Gastroesophageal sphincter (tissue), 4 donors: Measurements from ENCODE around the gene PPP2R1A. TPM values are rescaled to one million over a fixed set of nuclear protein-coding genes. Genes with fewer than 3 reads are reported as not detected.
A peak's percentile ranks its signal among the peaks of the same experiment; 100 is the strongest.

Experiments used
- ATAC-seq: fragments of 150-250 bp; one replicate; pipeline ENCODE4 v1.9.1; 2016; ENCODE audit warnings: mild to moderate bottlenecking, moderate library complexity
- H3K27ac ChIP-seq, 4 donors: fragments of 200-600 bp; sonication (generic) in 3 of 4; 1 replicate in 3 of 4; 2 replicates in 1 of 4; pipeline ENCODE4 v1.5.1; 2016 to 2019
- H3K27me3 ChIP-seq: fragments of 200-600 bp; sonication (generic); one replicate; pipeline ENCODE4 v1.5.1; 2019
- H3K36me3 ChIP-seq, 2 donors: fragments of 200-600 bp; sonication (generic); one replicate each; pipeline ENCODE4 v1.5.1; 2019; ENCODE audit warnings: control low read depth in 1 of 2
- H3K4me1 ChIP-seq, 3 donors: fragments of 200-600 bp; sonication (generic); 1 replicate in 2 of 3; 2 replicates in 1 of 3; pipeline ENCODE4 v1.5.1; 2016 to 2019; ENCODE audit warnings: control low read depth in 2 of 3
- H3K4me3 ChIP-seq, 2 donors: fragments of 200-600 bp; sonication (generic); one replicate each; pipeline ENCODE4 v1.5.1; 2019; ENCODE audit warnings: mild to moderate bottlenecking in 1 of 2, moderate library complexity in 1 of 2
- H3K9me3 ChIP-seq, 3 donors: fragments of 200-600 bp; sonication (generic); one replicate each; pipeline ENCODE4 v1.5.1; 2017 to 2019; ENCODE audit warnings: control low read depth in 2 of 3
- EP300 ChIP-seq: sonication (generic); formaldehyde crosslinking; IDR thresholded peaks from one replicate; pipeline ENCODE4 v1.6.1; 2017; ENCODE audit warnings: antibody characterized with exemption, mild to moderate bottlenecking
- POLR2A ChIP-seq, 2 donors: fragments of 450-650 bp; IDR thresholded peaks; one replicate each; pipeline ENCODE4 v1.6.1; 2017; ENCODE audit warnings: antibody characterized with exemption in 2 of 2, mild to moderate bottlenecking in 2 of 2, moderate library complexity in 1 of 2
- POLR2AphosphoS5 ChIP-seq: sonication (generic); formaldehyde crosslinking; IDR thresholded peaks from one replicate; pipeline ENCODE4 v1.6.1; 2017; ENCODE audit warnings: antibody characterized with exemption
- WGBS, 2 donors: methylation state at CpG; one replicate each; pipeline ENCODE4 v1.1.5; 2018; ENCODE audit warnings: low coverage in 1 of 2; 5-methylcytosine and 5-hydroxymethylcytosine counted together
- total RNA-seq, 4 donors: library from RNA; depleted of rRNA; stranded (reverse); fragments of >200 nt; gene quantifications; one replicate each; pipeline ENCODE4 v1.1.0, GENCODE V29; 2016
- TF ChIP-seq, protein P1 (sequence below), 4 experiments: fragments of 200-600 bp in 2 of 4; fragments of 450-650 bp in 2 of 4; sonication (generic) in 1 of 4; IDR thresholded peaks; one replicate each; pipeline ENCODE4 v1.5.1; 2017 to 2019; ENCODE audit warnings: antibody characterized with exemption in 4 of 4, mild to moderate bottlenecking in 2 of 4, moderate library complexity in 2 of 4

The PPP2R1A gene
- total RNA-seq, 4 donors from 2014 or later, result 177 to 286 (median 190) TPM

DNA sequence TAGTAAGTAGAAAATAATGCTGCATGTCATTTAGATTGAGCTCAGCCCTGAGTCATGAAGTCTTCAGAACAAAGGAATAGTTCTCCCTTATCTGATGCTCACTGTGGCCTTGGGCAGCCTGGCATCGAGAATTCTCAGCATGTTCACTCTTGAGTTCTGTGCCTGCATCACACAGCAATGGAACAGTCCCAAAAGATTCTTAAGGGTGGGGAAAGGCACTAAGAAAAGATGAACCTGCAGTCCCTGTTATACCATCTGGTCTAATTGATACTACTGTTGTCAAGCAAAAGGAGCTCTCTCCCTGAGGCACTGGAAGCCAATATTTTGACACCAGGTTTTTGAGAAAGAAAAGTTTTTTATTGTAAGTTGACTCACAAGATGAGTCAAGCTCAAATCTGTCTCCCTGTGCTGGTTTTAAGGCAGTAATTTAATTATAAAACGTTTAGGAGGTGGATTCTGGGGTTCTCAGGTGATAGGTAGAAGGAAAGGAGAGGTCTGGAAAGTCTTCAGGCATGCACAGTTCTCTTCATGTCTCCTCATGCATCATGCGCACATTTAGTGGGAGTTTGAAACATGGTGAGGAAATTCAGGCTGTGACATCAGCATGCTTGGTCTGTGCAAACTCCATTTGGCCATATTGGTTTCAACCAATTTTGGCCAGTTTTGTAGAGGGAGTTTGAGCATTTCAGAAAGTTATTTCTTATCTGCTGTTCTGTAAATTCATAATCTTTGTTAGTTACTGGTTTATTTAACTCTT lies 41.5 kb downstream of the PPP2R1A start:
- no peaks in the 10 kb centered on the region for H3K27me3 ChIP-seq
- no peak overlapping the region for H3K4me3 ChIP-seq
- WGBS, 2 donors, result 61 to 68% methylated on average over 2 to 3 of the region's 3 CpGs
- H3K27ac ChIP-seq, result no peak overlapping the region
- H3K9me3 ChIP-seq, result no peaks in the 10 kb centered on the region
- TF ChIP-seq, protein P1, sequence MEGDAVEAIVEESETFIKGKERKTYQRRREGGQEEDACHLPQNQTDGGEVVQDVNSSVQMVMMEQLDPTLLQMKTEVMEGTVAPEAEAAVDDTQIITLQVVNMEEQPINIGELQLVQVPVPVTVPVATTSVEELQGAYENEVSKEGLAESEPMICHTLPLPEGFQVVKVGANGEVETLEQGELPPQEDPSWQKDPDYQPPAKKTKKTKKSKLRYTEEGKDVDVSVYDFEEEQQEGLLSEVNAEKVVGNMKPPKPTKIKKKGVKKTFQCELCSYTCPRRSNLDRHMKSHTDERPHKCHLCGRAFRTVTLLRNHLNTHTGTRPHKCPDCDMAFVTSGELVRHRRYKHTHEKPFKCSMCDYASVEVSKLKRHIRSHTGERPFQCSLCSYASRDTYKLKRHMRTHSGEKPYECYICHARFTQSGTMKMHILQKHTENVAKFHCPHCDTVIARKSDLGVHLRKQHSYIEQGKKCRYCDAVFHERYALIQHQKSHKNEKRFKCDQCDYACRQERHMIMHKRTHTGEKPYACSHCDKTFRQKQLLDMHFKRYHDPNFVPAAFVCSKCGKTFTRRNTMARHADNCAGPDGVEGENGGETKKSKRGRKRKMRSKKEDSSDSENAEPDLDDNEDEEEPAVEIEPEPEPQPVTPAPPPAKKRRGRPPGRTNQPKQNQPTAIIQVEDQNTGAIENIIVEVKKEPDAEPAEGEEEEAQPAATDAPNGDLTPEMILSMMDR (IDR thresholded peaks at IDR 0.05), result no peak
- TF ChIP-seq POLR2AphosphoS5 (no peak), EP300 (no peak), POLR2A (IDR thresholded peaks at IDR 0.05) (no peak)
- ATAC-seq, result no peak
- H3K36me3 ChIP-seq, result peaks cover 0 to 46% of the 10 kb centered on the region in 2 donors
- no peaks in the 10 kb centered on the region for H3K4me1 ChIP-seq

DNA sequence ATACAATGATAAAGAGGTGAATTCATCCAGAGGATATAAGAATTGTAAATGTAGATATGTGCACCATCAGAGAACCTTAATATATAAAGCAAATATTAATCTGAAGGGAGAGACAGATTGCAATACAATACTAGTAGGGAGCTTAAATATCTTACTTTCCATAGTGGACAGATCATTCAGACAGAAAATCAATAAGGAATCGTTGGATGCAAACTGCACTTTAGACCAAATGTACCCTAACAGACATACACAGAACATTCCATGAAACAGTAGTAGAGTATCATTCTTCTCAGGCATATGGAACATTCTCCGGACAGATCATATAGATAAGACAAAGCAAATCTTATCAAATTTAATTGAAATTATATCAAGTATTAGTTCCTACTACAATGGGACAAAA lies 44.6 kb downstream of the PPP2R1A start:
- no peaks in the 10 kb centered on the region for H3K27me3 ChIP-seq
- 74 to 94% methylated on average over 2 of the region's 2 CpGs for WGBS, 2 donors
- ATAC-seq, result no peak
- H3K36me3 ChIP-seq, result peaks cover 0 to 16% of the 10 kb centered on the region in 2 donors
- H3K4me3 ChIP-seq, result no peak overlapping the region
- H3K4me1 ChIP-seq, result peaks cover 0 to 6% (median 0%) of the 10 kb centered on the region in 3 donors
- H3K27ac ChIP-seq, result no peak overlapping the region
- H3K9me3 ChIP-seq, result no peaks in the 10 kb centered on the region
- TF ChIP-seq, protein P1 (IDR thresholded peaks at IDR 0.05), result no peak
- TF ChIP-seq POLR2AphosphoS5 (no peak), POLR2A (IDR thresholded peaks at IDR 0.05) (no peak), EP300 (no peak)

GRCh38 chr19:52237197-52237596 lies 47.3 kb downstream of the PPP2R1A start:
- no peak for TF ChIP-seq POLR2A (IDR thresholded peaks at IDR 0.05)
- TF ChIP-seq, protein P1 (IDR thresholded peaks at IDR 0.05), result no peak
- TF ChIP-seq POLR2AphosphoS5, result no peak
- H3K4me3 ChIP-seq, result no peak overlapping the region
- no peak overlapping the region for H3K27ac ChIP-seq
- H3K36me3 ChIP-seq, result no peaks in the 10 kb centered on the region
- peaks cover 0 to 6% (median 0%) of the 10 kb centered on the region in 3 donors for H3K4me1 ChIP-seq
- ATAC-seq, result no peak
- no peaks in the 10 kb centered on the region for H3K27me3 ChIP-seq
- WGBS, 2 donors, result 36 to 66% methylated on average over 2 of the region's 2 CpGs
- H3K9me3 ChIP-seq, result no peaks in the 10 kb centered on the region

- 10% methylated on average over 7 to 8 of the region's 8 CpGs for WGBS, 2 donors
- H3K27ac ChIP-seq, result no peak overlapping the region
- peaks cover 0 to 6% (median 0%) of the 10 kb centered on the region in 3 donors for H3K4me1 ChIP-seq
- H3K9me3 ChIP-seq, result no peaks in the 10 kb centered on the region
- H3K27me3 ChIP-seq, result no peaks in the 10 kb centered on the region
- H3K4me3 ChIP-seq, result no peak overlapping the region
- peak; percentile 48 for ATAC-seq
- H3K36me3 ChIP-seq, result no peaks in the 10 kb centered on the region
- TF ChIP-seq, protein P1 (IDR thresholded peaks at IDR 0.05), result peak; percentile 87 to 95 (median 88)
- TF ChIP-seq EP300, result no peak
These were observed 48.0 kb downstream of the PPP2R1A start for GRCh38 chr19:52237771-52238400.

DNA sequence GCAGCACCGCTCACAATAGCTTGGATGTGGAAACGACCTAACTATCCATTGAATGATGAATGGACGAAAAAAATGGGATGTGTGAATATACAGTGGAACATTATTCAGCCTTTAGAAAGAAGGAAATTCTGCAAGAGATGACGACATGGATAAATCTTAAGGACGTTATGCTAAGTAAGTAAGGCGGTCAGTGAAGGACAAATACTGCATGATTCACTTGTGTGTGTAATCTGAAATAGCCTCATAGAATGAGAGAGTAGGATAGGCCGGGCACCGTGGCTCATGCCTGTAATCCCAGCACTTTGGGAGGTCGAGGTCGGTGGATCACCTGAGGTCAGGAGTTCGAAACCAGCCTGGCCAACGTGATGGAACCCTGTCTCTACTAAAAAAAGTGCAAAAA lies 54.2 kb downstream of the PPP2R1A start:
- no peak overlapping the region for H3K27ac ChIP-seq
- H3K4me1 ChIP-seq, result no peaks in the 10 kb centered on the region
- 86 to 89% methylated on average over 5 to 12 of the region's 12 CpGs for WGBS, 2 donors
- H3K36me3 ChIP-seq, result no peaks in the 10 kb centered on the region
- no peak overlapping the region for H3K4me3 ChIP-seq
- no peaks in the 10 kb centered on the region for H3K9me3 ChIP-seq
- no peak for TF ChIP-seq POLR2AphosphoS5
- no peak for TF ChIP-seq POLR2A (IDR thresholded peaks at IDR 0.05)
- TF ChIP-seq, protein P1 (IDR thresholded peaks at IDR 0.05), result no peak
- no peak for TF ChIP-seq EP300
- no peaks in the 10 kb centered on the region for H3K27me3 ChIP-seq
- ATAC-seq, result no peak
